ENCODE results near the gene MED26.
"Not testable (repeated sequence)": the region's sequence is repeated elsewhere in the genome, so short reads cannot be mapped to it uniquely, and the experiment has no call there.

The MED26 gene

GRCh38 chr19:16548956-16549355, 79.0 kb downstream of the MED26 start:
- H3K4me2 ChIP-seq: no peak overlapping the region
- no peaks in the 10 kb centered on the region for H3K9me3 ChIP-seq
- no peak overlapping the region for H3K9ac ChIP-seq
- H3K27me3 ChIP-seq: no peaks in the 10 kb centered on the region
- no peak overlapping the region for H3K27ac ChIP-seq
- H4K20me1 ChIP-seq: peaks cover 9% of the 10 kb centered on the region; the same call in 1 of the 2 replicates
- TF ChIP-seq Cebpa-rat (IDR thresholded peaks at IDR 0.05): no peak
- H3K4me1 ChIP-seq: peaks cover 18% of the 10 kb centered on the region
- no peak overlapping the region for H3K4me3 ChIP-seq
- H3K36me3 ChIP-seq: peaks cover 38% of the 10 kb centered on the region

GRCh38 chr19:16544473-16545231, 83.4 kb downstream of the MED26 start:
- no peak overlapping the region for H3K27ac ChIP-seq
- peak overlapping the region; percentile 85 for H3K4me2 ChIP-seq
- H4K20me1 ChIP-seq: peaks cover 26% of the 10 kb centered on the region
- no peaks in the 10 kb centered on the region for H3K9me3 ChIP-seq
- no peaks in the 10 kb centered on the region for H3K27me3 ChIP-seq
- H3K4me3 ChIP-seq: no peak overlapping the region
- peaks cover 12% of the 10 kb centered on the region for H3K36me3 ChIP-seq
- no peak for TF ChIP-seq Cebpa-rat (IDR thresholded peaks at IDR 0.05)
- H3K9ac ChIP-seq: no peak overlapping the region; the same call in 1 of the 2 replicates
- peaks cover 45% of the 10 kb centered on the region for H3K4me1 ChIP-seq

- H3K27ac ChIP-seq, H3K27me3 ChIP-seq, H3K9me3 ChIP-seq: not testable (repeated sequence)
- H3K9ac ChIP-seq: peak overlapping the region; percentile 97; the same call in 1 of the 2 replicates
- peak overlapping the region; percentile 89; the same call in 1 of the 2 replicates for H3K4me3 ChIP-seq
- peaks cover 20% of the 10 kb centered on the region for H3K36me3 ChIP-seq
- peaks cover 54% of the 10 kb centered on the region for H3K4me1 ChIP-seq
- peaks cover 35% of the 10 kb centered on the region for H4K20me1 ChIP-seq
- H3K4me2 ChIP-seq: peak overlapping the region; percentile 85
Observed at GRCh38 chr19:16543734-16544133, 84.3 kb downstream of the MED26 start.

- H3K36me3 ChIP-seq: peaks cover 28% of the 10 kb centered on the region
Observed at GRCh38 chr19:16542910-16543472, 85.0 kb downstream of the MED26 start.

GRCh38 chr19:16542045-16542909, 85.7 kb downstream of the MED26 start, which contains the start of gene CHERP:
Gene CHERP (minus strand): TSS chr19:16542437. CDS start chr19:16542378, 59 bp downstream.
- Histone ChIP-seq H3K4me3 (peak within 1 kb of the TSS; percentile 89), H3K9me3 (no peaks in the 10 kb centered on the region), H3K4me2 (peak within 1 kb of the TSS; percentile 93), H3K9ac (peak within 1 kb of the TSS; percentile 97), H3K4me1 (peaks cover 60% of the 10 kb centered on the region), H3K27me3 (no peaks in the 10 kb centered on the region), H3K36me3 (peaks cover 35% of the 10 kb centered on the region), H4K20me1 (peaks cover 49% of the 10 kb centered on the region), H3K27ac (peak within 1 kb of the TSS; percentile 92)
- no peak for TF ChIP-seq Cebpa-rat (IDR thresholded peaks at IDR 0.05)

More at GRCh38 chr19:16542910-16543472, 85.0 kb downstream of the MED26 start:
- H3K4me1 ChIP-seq: peaks cover 60% of the 10 kb centered on the region
- peak overlapping the region; percentile 97 for H3K9ac ChIP-seq
- TF ChIP-seq Cebpa-rat (IDR thresholded peaks at IDR 0.05): no peak
- no peaks in the 10 kb centered on the region for H3K27me3 ChIP-seq
- peak overlapping the region; percentile 89 for H3K4me3 ChIP-seq
- no peaks in the 10 kb centered on the region for H3K9me3 ChIP-seq
- H3K4me2 ChIP-seq: peak overlapping the region; percentile 85
- H3K27ac ChIP-seq: peak overlapping the region; percentile 92
- peaks cover 42% of the 10 kb centered on the region for H4K20me1 ChIP-seq

GRCh38 chr19:16541526-16542044, 86.4 kb downstream of the MED26 start:
- H3K9ac ChIP-seq: peak overlapping the region; percentile 97
- peaks cover 42% of the 10 kb centered on the region for H3K36me3 ChIP-seq
- H3K27ac ChIP-seq: peak overlapping the region; percentile 92
- H3K4me2 ChIP-seq: peak overlapping the region; percentile 93
- no peak for TF ChIP-seq Cebpa-rat (IDR thresholded peaks at IDR 0.05)
- peak overlapping the region; percentile 89 for H3K4me3 ChIP-seq
- H3K27me3 ChIP-seq: no peaks in the 10 kb centered on the region
- peaks cover 56% of the 10 kb centered on the region for H4K20me1 ChIP-seq
- no peaks in the 10 kb centered on the region for H3K9me3 ChIP-seq
- H3K4me1 ChIP-seq: peaks cover 60% of the 10 kb centered on the region

GRCh38 chr19:16540948-16541347, 87.1 kb downstream of the MED26 start:
- Histone ChIP-seq H3K36me3 (peaks cover 48% of the 10 kb centered on the region), H4K20me1 (peaks cover 63% of the 10 kb centered on the region), H3K4me2 (peak overlapping the region; percentile 93), H3K4me1 (peaks cover 60% of the 10 kb centered on the region), H3K9me3 (no peaks in the 10 kb centered on the region), H3K9ac (peak overlapping the region; percentile 97), H3K27ac (peak overlapping the region; percentile 92; the same call in 1 of the 2 replicates), H3K27me3 (no peaks in the 10 kb centered on the region), H3K4me3 (peak overlapping the region; percentile 89)
- no peak for TF ChIP-seq Cebpa-rat (IDR thresholded peaks at IDR 0.05)

GRCh38 chr19:16537111-16537510, 90.9 kb downstream of the MED26 start:
- peaks cover 33% of the 10 kb centered on the region for H3K4me1 ChIP-seq
- H3K4me3 ChIP-seq: no peak overlapping the region
- peaks cover 100% of the 10 kb centered on the region for H4K20me1 ChIP-seq
- no peaks in the 10 kb centered on the region for H3K27me3 ChIP-seq
- no peak overlapping the region for H3K4me2 ChIP-seq
- no peak for TF ChIP-seq Cebpa-rat (IDR thresholded peaks at IDR 0.05)
- H3K36me3 ChIP-seq: peaks cover 87% of the 10 kb centered on the region
- H3K9ac ChIP-seq: no peak overlapping the region
- H3K9me3 ChIP-seq: no peaks in the 10 kb centered on the region
- H3K27ac ChIP-seq: no peak overlapping the region

GRCh38 chr19:16536130-16536529, 91.9 kb downstream of the MED26 start:
- no peak overlapping the region for H3K27ac ChIP-seq
- no peak overlapping the region for H3K4me3 ChIP-seq
- no peaks in the 10 kb centered on the region for H3K9me3 ChIP-seq
- H3K36me3 ChIP-seq: peaks cover 96% of the 10 kb centered on the region
- H4K20me1 ChIP-seq: peaks cover 100% of the 10 kb centered on the region
- H3K27me3 ChIP-seq: no peaks in the 10 kb centered on the region
- H3K9ac ChIP-seq: no peak overlapping the region
- no peak overlapping the region for H3K4me2 ChIP-seq
- TF ChIP-seq Cebpa-rat (IDR thresholded peaks at IDR 0.05): no peak
- peaks cover 29% of the 10 kb centered on the region for H3K4me1 ChIP-seq

Data from BLaER1 (cell line).